Immature natural killer cell (primary cell): ENCODE data around the gene SOD2. TPM values are rescaled to one million over a fixed set of nuclear protein-coding genes. Genes with fewer than 3 reads are reported as not detected.
"Not testable (repeated sequence)": the region's sequence is repeated elsewhere in the genome, so short reads cannot be mapped to it uniquely, and the experiment has no call there.

Experiments
- DNase-seq, 3 donors: peaks; one replicate each; pipeline ENCODE4 v3.0.0; 2022; ENCODE audit warnings: mixed read lengths in 1 of 3
- H3K27ac Mint-ChIP-seq, 6 donors: one replicate each; pipeline ENCODE4 v1.8.0; 2020; ENCODE audit warnings: mixed read lengths in 6 of 6, mild to moderate bottlenecking in 5 of 6, inconsistent platforms in 4 of 6, moderate library complexity in 3 of 6
- H3K27me3 Mint-ChIP-seq, 3 donors: one replicate each; pipeline ENCODE4 v1.8.0; 2020 to 2021; ENCODE audit warnings: low read depth in 3 of 3, mild to moderate bottlenecking in 3 of 3, mixed read lengths in 3 of 3, moderate library complexity in 3 of 3, inconsistent platforms in 1 of 3
- H3K36me3 Mint-ChIP-seq, 3 donors: one replicate each; pipeline ENCODE4 v1.8.0; 2020; ENCODE audit warnings: mixed read lengths in 3 of 3, inconsistent platforms in 2 of 3, mild to moderate bottlenecking in 2 of 3
- H3K4me1 Mint-ChIP-seq, 2 donors: one replicate each; pipeline ENCODE4 v1.8.0; 2020; ENCODE audit warnings: inconsistent platforms in 2 of 2, mild to moderate bottlenecking in 2 of 2, mixed read lengths in 2 of 2, moderate library complexity in 1 of 2
- H3K4me3 Mint-ChIP-seq, 5 donors: one replicate each; pipeline ENCODE4 v1.8.0; 2020; ENCODE audit warnings: mild to moderate bottlenecking in 5 of 5, mixed read lengths in 5 of 5, inconsistent platforms in 3 of 5, moderate library complexity in 3 of 5
- H3K9me3 Mint-ChIP-seq, 6 donors: one replicate each; pipeline ENCODE4 v1.8.0; 2020; ENCODE audit warnings: mild to moderate bottlenecking in 6 of 6, mixed read lengths in 6 of 6, inconsistent platforms in 4 of 6, moderate library complexity in 3 of 6
- polyA plus RNA-seq, 3 donors: library from polyadenylated mRNA; unstranded; fragments of 300-500 nt; fragmentation: Illumina TruSeq; gene quantifications; one replicate each; pipeline ENCODE4 v1.2.3, GENCODE V29; 2021

Gene SOD2
- polyA plus RNA-seq, 3 donors from 2014 or later = 54.5 to 73.0 (median 54.6) TPM

DNA sequence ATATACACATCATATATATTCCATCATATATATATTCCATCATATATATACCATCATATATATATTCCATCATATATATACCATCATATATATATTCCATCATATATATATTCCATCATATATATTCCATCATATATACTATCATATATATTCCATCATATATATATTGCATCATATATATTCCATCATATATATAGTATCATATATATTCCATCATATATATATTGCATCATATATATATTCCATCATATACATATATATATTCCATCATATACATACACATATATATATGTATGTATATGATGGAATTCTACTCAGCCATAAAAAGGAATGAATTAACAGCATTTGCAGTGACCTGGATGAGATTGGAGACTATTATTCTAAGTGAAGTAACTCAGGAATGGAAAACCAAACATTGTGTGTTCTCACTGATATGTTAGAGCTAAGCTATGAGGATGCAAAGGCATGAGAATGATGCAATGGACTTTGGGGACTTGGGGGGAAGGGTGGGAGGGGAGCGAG is 29.6 kb downstream of the SOD2 start:
- not testable (repeated sequence) for DNase-seq, H3K9me3 Mint-ChIP-seq, H3K36me3 Mint-ChIP-seq, H3K27me3 Mint-ChIP-seq, H3K27ac Mint-ChIP-seq, H3K4me3 Mint-ChIP-seq, H3K4me1 Mint-ChIP-seq

DNA sequence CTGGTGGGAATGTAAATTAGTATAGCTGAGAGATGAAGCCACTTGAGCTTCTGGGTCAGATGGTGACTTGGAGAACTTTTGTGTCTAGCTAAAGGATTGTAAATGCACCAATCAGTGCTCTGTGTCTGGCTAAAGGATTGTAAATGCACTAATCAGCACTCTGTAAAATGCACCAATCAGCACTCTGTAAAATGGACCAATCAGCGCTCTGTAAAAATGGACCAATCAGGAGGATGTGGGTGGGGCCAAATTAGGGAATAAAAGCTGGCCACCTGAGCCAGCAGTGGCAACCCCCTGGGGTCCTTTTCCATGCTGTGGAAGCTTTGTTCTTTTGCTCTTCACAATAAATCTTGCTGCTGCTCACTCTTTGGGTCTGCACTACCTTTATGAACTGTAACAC is 31.1 kb downstream of the SOD2 start:
- H3K36me3 Mint-ChIP-seq, H3K9me3 Mint-ChIP-seq, H3K4me3 Mint-ChIP-seq, H3K4me1 Mint-ChIP-seq, H3K27me3 Mint-ChIP-seq, DNase-seq, H3K27ac Mint-ChIP-seq: not testable (repeated sequence)

GRCh38 chr6:159655409-159655988 is 37.5 kb downstream of the SOD2 start:
- Mint-ChIP-seq H3K27ac (no peak overlapping the region), H3K4me1 (no peaks in the 10 kb centered on the region)

GRCh38 chr6:159654483-159655098 is 38.5 kb downstream of the SOD2 start:
- Mint-ChIP-seq H3K4me1 (no peaks in the 10 kb centered on the region), H3K27me3 (peaks cover 0 to 3% (median 0%) of the 10 kb centered on the region in 3 donors), H3K27ac (no peak overlapping the region), H3K4me3 (no peak overlapping the region), H3K9me3 (no peaks in the 10 kb centered on the region), H3K36me3 (no peaks in the 10 kb centered on the region)
- peak; percentile 27 to 47 (median 43) for DNase-seq

More at GRCh38 chr6:159655409-159655988, 37.5 kb downstream of the SOD2 start:
- Mint-ChIP-seq H3K27me3 (peaks cover 0 to 3% (median 0%) of the 10 kb centered on the region in 3 donors), H3K36me3 (no peaks in the 10 kb centered on the region), H3K9me3 (no peaks in the 10 kb centered on the region), H3K4me3 (peak overlapping the region in 1 of 5 donors; percentile 7)
- no peak for DNase-seq

DNA sequence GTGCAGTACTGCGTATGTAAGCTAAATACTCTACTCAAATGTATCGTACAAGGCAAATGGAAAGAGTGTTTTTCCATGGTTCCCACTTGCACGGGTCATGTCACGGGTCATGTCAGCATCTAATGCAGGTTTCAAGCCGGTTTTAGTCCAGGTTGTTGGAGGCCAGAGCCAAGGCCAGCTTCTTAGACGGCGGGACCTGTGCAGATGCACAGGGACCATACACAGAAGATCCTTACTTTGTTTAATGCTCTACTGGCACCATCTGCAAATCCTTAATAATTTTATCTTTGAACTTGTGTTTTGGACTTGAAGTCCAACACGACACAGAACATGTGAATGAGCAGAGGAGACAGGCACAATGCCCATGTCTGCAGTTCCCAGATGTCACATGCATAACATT is 42.7 kb downstream of the SOD2 start:
- Mint-ChIP-seq H3K4me3 (no peak overlapping the region), H3K9me3 (no peaks in the 10 kb centered on the region), H3K4me1 (peaks cover 12 to 17% of the 10 kb centered on the region in 2 donors), H3K27ac (no peak overlapping the region), H3K27me3 (peaks cover 1 to 3% (median 2%) of the 10 kb centered on the region in 3 donors), H3K36me3 (no peaks in the 10 kb centered on the region)
- no peak for DNase-seq

- peaks cover 2 to 3% (median 3%) of the 10 kb centered on the region in 3 donors for H3K27me3 Mint-ChIP-seq
- no peak overlapping the region for H3K27ac Mint-ChIP-seq
- no peak overlapping the region for H3K4me3 Mint-ChIP-seq
- H3K9me3 Mint-ChIP-seq = no peaks in the 10 kb centered on the region
- peaks cover 14 to 20% of the 10 kb centered on the region in 2 donors for H3K4me1 Mint-ChIP-seq
- DNase-seq = no peak
- H3K36me3 Mint-ChIP-seq = no peaks in the 10 kb centered on the region
These were observed 43.6 kb downstream of the SOD2 start for GRCh38 chr6:159649441-159649840.

- no peaks in the 10 kb centered on the region for H3K9me3 Mint-ChIP-seq
- H3K4me1 Mint-ChIP-seq = peaks cover 14 to 20% of the 10 kb centered on the region in 2 donors
- DNase-seq = no peak
- no peaks in the 10 kb centered on the region for H3K36me3 Mint-ChIP-seq
- peak overlapping the region in 2 of 6 donors; percentile 51 to 69 for H3K27ac Mint-ChIP-seq
- peaks cover 0 to 3% (median 2%) of the 10 kb centered on the region in 3 donors for H3K27me3 Mint-ChIP-seq
- H3K4me3 Mint-ChIP-seq = peak overlapping the region in 1 of 5 donors; percentile 5
These were observed 46.3 kb downstream of the SOD2 start for GRCh38 chr6:159646733-159647132.

GRCh38 chr6:159646116-159646515 is 46.9 kb downstream of the SOD2 start:
- H3K9me3 Mint-ChIP-seq = no peaks in the 10 kb centered on the region
- DNase-seq = no peak
- H3K27me3 Mint-ChIP-seq = peaks cover 0 to 4% (median 3%) of the 10 kb centered on the region in 3 donors
- no peaks in the 10 kb centered on the region for H3K36me3 Mint-ChIP-seq
- H3K4me1 Mint-ChIP-seq = peaks cover 14 to 20% of the 10 kb centered on the region in 2 donors
- H3K4me3 Mint-ChIP-seq = no peak overlapping the region
- no peak overlapping the region for H3K27ac Mint-ChIP-seq

- peaks cover 14 to 20% of the 10 kb centered on the region in 2 donors for H3K4me1 Mint-ChIP-seq
- H3K27me3 Mint-ChIP-seq = peaks cover 0 to 4% (median 3%) of the 10 kb centered on the region in 3 donors
- no peak for DNase-seq
- H3K27ac Mint-ChIP-seq = no peak overlapping the region
- no peaks in the 10 kb centered on the region for H3K36me3 Mint-ChIP-seq
- H3K9me3 Mint-ChIP-seq = no peaks in the 10 kb centered on the region
- peak overlapping the region in 2 of 5 donors; percentile 30 to 57 for H3K4me3 Mint-ChIP-seq
These were observed 47.4 kb downstream of the SOD2 start for GRCh38 chr6:159645640-159646039.

Other genes with a start within 250 kb of the SOD2 start
- 100 to 1,000 TPM; 145 to 169 (median 150) TPM for gene WTAP, start 34.3 kb upstream of the SOD2 start, polyA plus RNA-seq
- 10 to 100 TPM; 32.7 to 57.4 (median 45.4) TPM for gene ACAT2, start 68.8 kb upstream of the SOD2 start, polyA plus RNA-seq
- gene TCP1, start 96.4 kb upstream of the SOD2 start, polyA plus RNA-seq = 100 to 1,000 TPM in 2 of 3 donors, 10 to 100 TPM in 1; 69.0 to 107 (median 101) TPM
- 10 to 100 TPM; 50.4 to 92.5 (median 60.5) TPM for gene MRPL18, start 97.2 kb upstream of the SOD2 start, polyA plus RNA-seq
- under 1 TPM in 1 of 3 donors, not detected in 2; 0.21 TPM for gene PNLDC1, start 107.0 kb upstream of the SOD2 start, polyA plus RNA-seq
- gene MAS1, start 197.7 kb upstream of the SOD2 start, polyA plus RNA-seq = not detected